ENCODE measurements around the gene DOK7.

DOK7 gene

DNA sequence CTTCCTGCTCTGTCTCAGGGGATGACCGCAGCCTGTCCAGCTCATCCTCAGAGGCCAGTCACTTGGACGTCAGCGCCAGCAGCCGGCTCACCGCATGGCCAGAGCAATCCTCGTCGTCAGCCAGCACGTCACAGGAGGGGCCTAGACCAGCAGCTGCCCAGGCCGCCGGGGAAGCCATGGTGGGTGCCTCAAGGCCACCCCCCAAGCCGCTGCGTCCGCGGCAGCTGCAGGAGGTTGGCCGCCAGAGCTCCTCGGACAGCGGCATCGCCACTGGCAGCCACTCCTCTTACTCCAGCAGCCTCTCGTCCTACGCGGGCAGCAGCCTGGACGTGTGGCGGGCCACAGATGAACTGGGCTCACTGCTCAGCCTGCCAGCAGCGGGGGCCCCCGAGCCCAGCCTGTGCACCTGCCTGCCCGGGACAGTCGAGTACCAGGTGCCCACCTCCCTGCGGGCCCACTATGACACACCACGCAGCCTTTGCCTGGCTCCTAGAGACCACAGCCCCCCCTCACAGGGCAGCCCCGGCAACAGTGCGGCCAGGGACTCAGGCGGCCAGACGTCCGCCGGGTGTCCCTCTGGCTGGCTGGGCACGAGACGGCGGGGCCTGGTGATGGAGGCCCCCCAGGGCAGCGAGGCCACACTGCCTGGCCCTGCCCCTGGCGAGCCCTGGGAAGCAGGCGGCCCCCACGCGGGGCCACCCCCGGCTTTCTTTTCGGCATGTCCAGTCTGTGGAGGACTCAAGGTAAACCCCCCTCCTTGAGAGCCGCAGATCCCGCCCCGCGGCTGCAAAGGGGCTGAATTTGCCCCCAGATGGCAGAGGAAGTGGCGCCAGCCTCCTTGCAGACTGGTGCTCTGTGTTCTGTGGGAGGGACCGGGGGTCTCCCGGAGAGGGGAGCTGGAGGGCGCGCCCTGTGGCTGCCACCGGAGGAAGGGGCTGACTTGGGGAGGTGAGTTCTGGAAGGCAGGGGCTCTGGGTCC is 29.9 kb downstream of the DOK7 start:
- DNase-seq: no peak

DNA sequence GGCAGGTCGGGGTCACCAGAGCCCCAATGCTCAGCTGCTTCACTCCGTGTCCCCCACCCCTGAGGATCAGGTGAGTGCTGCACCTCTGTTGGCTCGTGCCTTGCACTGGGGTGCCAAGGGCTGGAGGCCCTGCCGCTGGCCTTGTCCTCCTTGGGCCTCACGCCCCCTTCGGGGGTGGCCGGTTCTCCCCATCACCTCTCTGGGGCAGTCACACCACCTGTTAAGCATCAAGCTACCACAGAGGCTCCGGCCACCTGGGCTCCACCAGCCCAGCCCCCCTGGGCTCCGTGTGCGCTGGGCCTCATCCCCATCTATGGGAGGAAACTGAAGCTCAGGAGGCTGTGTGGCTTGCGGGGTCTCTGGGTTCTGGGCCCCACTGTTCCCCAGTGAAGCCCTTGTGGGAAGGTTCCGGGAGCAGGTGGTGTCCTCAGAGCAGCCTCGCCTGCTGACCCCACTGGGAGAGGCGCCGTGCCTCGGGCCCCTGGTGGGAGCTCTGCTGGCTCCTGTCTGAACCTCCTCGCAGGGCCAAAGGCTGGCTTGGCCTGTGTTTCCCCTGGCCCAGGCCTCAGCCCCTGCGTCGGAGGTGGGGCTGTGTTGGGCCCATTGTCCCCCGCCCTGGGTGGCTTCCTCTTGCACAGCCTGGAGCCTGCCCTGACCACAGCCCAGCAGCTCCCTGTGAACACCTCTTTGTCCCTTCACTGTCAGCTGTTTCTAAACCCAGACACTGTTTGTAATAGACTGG is 30.8 kb downstream of the DOK7 start:
- no peak for DNase-seq

DNA sequence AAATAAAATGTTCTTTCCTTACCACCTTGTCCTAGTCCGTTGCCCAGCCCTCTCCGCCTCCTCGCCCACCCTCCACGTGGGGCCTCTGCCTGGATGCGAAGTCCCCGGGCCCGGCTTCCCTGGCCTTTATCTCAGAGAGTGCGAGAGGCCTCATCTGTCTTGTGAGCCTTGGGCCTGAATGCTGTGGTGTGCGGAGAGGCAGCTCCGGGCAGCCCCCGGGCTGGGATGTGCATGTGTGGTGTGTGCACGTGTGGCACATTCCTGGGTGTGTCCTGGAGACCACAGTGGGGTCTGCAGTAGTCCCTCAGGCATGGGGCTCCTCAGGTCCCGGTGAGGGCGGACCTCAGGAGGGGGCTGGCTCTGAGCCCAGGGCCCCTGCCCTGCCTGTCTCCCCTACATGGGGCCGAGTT is 31.4 kb downstream of the DOK7 start:
- DNase-seq: no peak

DNA sequence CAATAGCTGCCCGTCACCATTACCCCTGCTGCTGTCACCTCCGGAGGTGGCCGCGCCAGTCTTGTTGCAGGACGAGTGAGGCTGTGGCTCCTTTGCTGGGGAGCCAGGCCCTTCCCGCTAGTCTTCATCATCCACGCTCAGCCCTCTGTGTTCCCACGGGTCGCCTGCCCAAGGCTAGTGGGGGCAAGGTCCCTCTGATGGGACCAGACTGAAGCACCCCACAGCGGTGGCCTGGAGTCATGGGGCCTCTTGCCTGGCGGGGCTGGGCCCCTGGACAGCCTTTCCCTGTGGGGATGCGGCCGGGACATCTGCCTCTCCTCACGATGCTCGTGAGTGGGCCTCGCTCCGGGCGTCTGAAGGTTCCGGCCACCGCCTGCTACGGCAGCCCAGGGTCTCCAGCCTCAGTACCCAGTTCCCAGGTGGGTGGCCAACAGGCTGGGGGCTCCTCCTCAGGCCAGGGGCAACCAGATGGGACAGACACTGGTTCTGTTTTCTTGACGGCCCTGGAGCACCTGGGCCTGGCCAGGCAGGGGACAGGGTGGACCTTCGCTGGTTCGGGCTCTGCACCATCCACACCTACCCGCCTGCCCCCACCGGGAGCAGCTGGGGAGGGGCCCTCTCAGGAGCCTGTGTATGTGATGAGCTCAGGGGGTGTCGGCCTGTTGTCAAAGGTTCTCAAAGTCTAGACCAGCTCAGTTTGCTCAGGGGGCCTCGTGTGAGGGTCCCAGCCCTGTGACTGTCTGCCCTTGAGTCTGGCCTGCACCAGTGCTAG is 32.3 kb downstream of the DOK7 start:
- DNase-seq: no peak

DNA sequence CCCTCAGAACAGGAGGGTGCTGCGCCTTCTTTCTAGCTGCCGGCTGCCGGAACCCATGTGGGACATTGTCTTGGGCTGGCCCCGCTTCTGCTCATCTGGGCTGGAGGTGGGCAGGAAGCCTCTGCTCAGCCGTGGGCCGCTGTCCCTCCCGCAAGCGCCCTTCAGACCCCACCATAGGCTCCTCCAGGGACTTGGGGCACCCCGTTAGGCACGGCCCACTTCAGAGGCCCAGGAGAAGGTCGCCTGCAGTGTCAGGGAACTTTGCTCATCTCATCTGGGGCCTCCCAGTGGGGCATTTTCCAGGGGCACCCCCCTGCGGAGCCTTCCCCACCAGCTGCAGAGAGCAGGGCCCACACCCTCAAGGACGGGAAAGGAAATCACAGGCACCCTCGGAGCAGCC is 32.9 kb downstream of the DOK7 start:
- DNase-seq: no peak

DNA sequence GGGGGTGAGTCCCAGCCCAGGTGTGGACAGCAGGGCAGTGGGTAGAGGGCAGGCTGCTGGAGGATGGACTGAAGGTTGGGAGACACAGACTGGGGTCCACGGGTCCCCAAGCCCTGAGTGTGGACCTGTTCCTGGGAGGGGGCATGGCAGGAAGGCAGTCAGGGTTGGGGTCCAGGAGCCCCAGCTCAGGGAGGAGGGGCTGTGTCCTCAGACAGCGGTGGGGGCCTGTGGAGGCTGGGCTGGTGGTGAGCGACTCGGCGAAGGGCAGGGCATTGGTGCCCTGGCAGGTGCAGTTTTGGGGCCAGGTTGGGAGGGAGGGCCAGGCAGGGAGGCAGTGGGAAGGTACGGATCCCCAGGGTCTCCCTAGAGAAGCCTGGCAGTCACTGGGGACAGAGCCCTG is 34.0 kb downstream of the DOK7 start:
- DNase-seq: no peak

DNA sequence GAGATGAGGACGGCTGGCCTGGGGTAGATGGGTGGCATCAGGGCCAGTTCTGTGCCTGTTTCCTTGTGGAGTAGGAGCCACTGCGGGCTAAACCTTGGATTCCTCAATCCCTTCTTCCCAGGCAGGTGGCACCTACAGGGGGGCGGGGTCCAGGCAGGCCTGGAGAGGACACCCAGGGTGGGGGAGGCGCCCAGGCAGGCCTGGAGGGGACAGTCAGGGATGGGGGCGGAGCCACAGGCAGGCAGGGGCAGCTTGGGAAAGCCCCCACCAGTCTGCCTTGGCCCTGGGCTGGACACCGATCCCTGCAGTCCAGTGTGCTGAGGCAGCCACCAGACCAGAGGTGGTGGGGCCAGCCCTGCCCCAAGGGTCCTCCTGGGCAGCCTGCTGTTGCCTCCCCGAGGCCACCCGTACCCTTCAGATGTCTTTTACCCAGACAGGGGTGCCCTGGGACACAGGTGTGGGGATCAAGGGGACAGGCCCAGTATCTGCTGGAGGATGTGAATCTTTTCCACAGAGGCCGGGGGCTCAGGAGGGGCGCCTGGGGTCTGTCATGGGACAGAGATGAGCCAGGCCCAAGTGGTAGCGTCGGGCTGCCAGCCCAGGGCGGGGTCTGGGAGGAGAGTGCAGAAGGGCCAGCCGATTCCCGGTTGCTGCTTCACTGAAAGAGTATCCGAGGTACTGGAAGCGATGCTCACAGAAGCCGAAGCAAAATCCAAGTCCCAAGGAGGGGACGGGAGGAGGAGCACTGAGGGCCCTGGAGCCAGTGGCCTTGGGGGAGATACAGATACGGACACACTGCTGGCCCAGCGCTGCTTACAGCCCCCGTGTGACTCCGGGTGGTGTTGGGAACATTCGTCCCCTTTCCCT is 34.6 kb downstream of the DOK7 start:
- no peak for DNase-seq

DNA sequence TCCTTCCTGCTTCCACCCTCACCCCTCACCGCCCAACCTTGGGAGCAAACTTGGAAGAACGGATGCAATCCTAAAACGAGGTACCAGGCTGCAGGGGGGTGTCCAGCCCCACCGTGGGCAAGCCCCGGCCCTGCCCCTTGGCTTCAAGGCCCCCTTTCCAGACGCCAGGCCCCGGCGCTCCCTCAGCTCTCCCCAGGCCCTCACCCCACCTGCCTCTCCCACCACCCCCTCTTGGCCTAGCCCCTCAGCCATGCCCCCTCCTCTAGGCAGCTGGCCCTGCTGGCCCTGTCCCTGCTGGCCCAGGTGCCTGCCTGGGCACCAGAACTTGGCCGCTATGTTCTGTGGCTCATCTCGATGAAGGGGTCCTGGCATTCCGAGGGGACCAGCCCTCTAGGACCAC is 35.3 kb downstream of the DOK7 start:
- no peak for DNase-seq

DNA sequence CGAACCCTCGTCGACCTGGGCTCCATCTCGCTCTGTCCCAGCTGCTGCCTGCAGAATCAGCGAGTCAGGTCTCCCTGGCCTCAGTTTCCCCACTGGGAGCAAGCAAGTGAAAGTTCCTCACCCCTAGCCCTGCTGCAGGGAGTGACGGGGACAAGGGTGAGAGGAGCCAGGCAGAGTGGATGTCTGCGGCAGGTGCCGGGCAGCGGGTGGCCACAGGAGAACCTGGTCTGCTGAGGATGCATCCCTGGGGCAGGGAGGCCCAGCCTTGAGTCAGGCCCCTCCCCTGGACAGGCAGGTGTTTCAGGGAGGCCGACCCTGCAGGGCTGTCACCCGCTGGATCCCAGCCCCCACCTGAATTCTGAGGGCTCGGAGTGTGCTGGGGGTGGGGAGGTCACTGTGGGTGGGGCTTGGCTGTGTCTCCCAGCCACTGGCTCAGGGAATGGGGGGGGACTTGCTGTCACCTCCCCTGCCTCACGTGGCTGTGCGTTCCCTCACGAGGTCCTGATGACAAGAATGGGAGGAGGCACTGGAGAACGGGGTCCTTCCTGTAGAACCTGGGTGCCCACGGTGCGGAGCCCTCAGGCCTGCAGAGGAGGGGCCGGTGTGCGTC is 35.9 kb downstream of the DOK7 start:
- DNase-seq: no peak

DNA sequence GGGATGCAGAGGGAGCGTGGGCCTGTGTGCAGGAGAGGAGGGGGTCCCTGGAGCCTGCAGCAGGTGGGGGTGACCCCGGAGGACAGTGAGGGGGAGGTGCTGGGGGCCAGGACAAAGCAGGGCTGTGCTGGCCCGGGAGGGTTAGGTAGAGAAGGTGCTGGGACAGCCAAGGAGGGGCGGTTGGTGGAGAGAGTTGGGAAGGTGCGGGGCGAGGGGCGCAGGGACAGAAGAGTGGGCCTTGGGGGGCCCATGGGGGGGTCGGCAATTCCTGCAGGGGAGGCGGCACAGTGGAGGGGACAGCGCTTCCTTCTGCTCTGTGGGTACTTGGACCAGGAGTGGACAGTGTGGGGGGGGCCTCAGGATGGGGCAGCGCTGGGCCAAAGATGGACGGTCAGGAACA is 36.6 kb downstream of the DOK7 start:
- DNase-seq: no peak

DNA sequence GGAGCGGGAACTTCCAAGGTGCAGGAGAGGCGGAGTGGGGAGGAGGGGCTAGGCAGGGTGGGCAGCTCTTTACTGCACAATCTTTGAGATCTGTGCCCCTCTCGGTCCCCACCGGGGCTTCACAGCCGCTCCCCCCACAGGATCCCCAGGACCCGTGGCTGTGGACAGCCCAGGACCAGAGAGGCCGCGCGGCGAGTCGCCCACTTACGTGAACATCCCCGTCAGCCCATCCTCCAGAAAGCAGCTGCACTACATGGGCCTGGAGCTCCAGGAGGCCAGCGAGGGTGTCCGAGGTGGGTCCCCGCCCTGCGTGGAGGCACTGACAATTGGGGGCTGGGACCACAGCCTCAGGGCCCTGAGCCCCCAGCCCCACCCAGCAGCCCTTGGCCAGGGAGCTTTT is 37.0 kb downstream of the DOK7 start:
- DNase-seq: no peak

DNA sequence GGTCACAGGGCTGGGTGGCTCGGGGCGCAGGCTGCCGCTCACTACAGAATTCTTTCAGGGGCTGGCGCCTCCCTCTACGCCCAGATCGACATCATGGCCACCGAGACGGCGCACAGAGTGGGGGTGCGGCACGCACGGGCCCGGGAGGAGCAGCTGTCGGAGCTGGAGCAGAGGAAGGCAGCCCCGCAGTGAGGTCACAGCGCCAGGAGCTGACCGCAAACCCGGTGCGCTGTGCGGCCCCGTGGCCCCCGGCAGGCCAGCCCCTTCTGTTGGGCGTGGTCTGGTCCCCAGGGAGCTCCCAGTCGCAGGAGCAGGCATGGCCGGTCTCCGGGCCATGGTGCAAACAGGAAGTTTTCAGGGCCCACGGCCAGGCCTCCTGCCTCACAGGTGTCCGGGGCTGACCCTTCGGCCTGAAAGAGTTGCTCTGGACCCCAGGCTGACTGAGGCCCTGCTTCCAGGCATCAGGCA is 37.6 kb downstream of the DOK7 start:
- no peak for DNase-seq

DNA sequence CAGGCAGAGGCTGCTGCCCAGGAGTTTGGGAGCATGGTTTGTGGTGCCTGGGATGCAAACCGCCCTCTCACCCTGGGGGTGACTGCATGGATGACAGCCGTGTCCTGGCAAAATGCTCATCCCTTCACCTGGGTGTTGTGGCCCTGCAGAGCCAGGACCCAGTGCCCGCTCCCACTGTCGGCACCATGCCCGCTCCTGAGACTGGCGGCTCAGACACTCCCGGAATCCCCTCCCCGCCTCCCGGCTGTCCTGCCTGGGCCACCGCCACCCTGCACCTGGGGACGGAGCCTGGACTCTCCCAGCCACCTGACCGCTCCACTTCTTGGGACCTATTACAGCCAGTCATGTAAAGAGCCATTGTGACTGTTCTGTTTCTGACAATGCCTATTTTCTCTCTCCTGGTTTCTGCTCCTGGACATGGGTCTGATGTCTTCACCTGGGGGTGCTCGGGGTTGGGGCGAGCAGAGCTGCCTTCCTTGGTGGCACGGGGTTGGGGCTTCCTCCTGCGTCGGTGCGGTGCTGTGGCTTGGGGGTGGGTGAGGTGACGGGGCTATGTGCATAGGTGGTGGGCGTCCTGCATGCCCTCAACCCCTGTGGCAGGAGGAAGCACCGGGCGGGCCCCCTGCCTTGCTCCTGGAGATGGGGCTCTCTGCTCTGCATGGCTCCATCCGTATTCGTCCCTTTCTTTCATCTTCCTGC is 38.2 kb downstream of the DOK7 start:
- DNase-seq: no peak

DNA sequence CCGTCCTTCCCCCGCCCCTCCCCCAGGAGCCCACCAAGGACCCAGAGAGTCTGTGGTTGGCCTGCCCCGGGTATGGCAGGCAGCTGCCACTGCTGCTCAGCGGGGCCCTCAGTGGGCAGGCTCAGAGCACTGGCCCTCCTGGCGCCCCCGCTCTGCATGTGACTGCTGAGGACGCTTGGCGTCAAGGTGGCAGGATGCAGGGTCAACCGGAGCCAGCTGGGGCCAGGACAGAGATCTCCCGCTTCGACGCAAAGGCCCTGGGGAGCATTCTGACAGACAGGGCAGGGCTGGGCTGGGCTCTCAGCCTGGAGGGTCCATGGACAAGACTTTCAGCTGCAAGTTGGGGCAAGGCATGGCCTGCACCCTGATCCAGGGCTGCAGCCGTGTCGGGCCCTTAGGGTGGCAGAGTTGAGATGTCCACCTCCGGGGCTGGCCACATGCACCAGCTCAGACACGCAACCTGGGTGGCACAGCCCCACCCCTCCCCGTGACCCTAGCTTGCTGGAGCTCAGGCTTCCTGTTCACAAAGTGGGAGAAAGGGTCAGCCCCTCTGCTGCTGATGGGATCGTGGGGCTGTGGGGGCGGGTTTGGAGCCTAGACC is 38.8 kb downstream of the DOK7 start:
- DNase-seq: no peak

DNA sequence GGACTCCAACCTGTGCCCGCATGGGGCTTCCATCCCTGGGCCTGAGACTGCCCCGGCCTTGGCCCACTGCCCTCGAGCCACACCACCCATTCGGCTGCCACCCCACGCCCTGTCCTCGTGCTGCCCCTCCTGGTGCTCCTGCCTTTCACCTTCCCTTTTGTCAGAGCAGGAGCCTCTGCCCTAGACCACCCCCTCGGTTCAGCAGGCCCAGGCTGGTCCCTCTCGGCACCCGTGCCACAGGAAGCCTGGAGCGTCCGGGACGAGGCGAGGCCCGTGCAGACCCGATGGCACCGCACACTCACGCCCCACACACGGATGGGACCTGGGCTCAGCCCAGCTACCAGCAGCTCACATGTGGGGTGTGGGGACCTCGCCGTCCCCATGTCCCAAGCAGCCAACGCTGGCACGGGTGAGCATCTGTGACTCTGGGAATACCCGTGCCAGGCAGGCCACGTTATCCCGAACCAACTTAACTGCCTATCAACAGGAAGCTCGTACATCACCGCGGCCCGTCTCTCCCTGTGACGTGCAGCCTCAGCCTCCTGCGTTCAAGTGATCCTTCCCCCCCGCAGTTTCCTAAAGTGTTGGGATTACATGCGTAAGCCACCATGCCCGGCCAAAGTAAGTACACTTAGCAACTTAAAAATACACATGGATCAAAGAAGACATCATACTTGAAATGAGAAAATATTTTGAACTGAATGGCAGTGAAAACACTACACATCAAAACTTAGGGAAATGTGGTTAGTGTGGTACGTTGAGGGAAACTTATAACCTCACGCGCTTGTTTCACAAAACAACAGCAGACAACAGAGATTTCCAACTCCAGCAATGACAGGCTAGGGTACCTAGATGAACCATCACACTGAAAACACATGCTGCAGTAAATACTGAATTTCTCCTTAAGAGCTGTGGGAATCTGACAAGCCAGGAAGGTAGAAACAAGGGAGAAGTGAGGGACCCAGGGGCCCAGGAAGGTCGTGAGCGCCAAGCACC is 40.1 kb downstream of the DOK7 start:
- DNase-seq: no peak

DNA sequence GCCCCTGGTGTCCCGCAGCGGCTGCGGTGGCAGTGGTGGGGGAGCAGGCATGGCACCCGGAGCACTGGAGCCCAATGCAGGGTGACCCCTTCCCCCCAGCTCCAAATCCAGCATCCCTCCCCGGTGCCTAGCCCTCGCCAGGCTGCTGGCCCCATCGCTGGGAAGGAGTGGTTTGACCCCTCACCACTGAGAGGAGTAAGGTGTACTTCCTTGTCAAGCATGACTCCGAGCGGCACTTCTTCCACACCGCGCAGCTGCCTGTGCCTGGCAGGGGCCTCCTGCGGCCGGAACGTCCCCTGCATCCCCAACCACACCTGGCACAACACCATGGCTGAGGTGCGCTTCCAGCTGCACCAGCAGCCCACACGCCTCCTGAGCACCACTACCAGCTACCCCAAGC is 42.1 kb downstream of the DOK7 start:
- no peak for DNase-seq

DNA sequence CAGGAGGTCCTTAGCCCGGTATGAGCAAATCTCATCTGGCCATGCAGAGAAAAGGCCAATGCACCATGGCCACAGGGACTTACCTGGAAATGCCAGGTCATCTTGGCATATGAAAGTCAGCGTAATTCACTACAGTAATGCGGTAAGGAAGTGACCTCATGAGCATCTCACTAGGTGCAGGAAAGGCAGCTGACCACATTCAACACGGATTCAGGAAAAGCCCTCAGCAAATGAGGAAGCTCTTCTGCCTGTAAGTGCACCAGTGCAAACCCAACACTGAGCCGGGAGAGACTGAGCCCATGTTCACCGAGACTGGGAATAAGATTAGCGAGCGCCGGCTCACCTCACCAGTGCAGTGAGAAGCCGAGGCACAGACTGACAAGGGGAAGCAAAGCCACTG is 45.4 kb downstream of the DOK7 start:
- DNase-seq: no peak

DNA sequence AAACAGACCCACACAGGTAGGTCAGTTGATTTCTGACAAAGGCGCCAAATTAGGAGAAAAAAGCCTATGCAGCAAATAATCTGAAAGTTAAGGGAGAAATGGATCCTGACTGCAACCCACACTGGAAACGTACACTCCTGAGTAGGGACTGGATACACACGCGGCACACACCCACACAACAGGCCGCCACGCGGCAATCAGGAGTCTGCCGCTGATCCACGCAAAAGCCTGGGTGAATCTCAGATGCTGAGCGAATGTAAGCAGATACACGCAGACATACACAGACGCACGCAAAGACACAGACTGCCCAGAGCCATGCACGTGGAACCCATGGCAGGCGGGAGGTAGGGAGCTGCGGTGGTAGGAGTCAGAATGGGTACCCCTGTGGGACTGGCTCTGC is 47.4 kb downstream of the DOK7 start:
- DNase-seq: no peak

DNA sequence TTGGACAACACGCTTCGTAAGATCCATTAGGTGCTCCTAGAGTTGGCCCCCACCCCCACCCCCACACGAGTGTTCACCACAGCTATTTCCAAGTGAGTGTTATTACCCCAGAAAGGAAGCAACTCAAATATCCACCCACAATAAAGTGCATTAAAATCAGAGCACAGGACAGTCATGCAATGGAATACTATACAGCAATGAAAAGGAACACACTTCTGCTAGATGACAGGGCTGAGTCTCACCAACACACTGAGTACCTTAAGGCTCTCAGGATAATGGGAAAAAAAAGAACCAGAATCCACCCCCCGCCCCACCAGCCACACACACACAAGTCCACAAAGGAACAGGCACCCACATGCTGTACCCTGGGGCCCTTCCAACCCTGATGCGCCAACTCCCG is 48.1 kb downstream of the DOK7 start:
- no peak for DNase-seq
